GM18907 (cell line): Measurements from ENCODE around the gene KDM2A.

Source experiments
- ATAC-seq: cut with Tn5 transposase; IDR thresholded peaks from one replicate; pipeline ENCODE4 v1.9.1; 2021; ENCODE audit warnings: mild to moderate bottlenecking, moderate library complexity; ENCODE audit not compliant: unreplicated experiment

The KDM2A gene

DNA sequence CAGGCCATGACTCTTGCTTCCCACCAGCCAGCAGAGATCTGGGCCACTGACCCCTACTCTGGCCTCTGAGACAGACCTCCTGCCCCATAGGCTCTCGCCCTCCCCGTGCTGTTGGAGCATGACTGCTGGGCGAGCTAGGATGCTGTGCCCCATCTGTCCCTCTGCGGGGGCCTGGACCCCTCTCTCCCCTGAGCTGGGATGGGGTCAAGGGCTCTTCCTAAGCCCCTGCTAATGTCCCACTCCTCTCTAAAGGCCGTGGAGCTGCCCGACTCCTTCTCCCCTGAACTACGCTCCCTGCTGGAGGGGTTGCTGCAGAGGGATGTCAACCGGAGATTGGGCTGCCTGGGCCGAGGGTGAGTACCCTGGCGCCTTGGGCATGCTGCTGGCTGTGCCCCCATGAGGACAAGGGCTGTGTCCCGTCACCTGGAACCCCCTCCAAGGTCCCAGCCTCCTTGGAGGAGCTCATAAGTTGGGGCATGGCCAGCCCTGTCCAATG, 163.9 kb downstream of the KDM2A start:
- no peak for ATAC-seq

DNA sequence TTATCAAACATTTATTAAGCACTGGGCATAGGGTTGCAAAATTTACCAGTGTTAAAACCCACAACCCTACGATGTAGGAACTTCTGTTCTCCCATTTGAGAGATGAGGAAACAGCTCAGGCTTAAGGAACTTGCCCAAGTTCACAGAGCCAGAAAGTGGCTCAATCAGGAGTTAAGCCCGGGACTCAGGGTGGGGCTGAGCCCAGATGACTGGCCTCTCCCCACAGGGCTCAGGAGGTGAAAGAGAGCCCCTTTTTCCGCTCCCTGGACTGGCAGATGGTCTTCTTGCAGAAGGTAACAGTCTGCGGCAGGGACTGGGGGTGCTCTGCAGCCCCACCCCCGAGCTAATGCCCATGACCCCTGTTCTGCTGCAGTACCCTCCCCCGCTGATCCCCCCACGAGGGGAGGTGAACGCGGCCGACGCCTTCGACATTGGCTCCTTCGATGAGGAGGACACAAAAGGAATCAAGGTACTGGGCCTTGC, 164.5 kb downstream of the KDM2A start:
- no peak for ATAC-seq

DNA sequence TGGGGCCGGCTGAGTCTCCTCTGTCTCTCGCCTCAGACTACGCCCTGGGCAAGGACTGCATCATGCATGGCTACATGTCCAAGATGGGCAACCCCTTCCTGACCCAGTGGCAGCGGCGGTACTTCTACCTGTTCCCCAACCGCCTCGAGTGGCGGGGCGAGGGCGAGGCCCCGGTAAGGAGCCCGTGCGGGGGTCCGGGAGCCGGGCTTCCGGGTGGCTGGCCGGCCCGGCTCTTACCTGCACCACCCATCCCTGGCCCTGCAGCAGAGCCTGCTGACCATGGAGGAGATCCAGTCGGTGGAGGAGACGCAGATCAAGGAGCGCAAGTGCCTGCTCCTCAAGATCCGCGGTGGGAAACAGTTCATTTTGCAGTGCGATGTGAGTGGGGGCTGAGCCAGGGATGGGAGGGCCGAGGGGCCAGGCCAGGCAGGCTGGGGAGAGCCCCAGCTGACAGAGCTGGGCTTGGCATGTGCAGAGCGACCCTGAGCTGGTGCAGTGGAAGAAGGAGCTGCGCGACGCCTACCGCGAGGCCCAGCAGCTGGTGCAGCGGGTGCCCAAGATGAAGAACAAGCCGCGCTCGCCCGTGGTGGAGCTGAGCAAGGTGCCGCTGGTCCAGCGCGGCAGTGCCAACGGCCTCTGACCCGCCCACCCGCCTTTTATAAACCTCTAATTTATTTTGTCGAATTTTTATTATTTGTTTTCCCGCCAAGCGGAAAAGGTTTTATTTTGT, 165.9 kb downstream of the KDM2A start:
- ATAC-seq = no peak

DNA sequence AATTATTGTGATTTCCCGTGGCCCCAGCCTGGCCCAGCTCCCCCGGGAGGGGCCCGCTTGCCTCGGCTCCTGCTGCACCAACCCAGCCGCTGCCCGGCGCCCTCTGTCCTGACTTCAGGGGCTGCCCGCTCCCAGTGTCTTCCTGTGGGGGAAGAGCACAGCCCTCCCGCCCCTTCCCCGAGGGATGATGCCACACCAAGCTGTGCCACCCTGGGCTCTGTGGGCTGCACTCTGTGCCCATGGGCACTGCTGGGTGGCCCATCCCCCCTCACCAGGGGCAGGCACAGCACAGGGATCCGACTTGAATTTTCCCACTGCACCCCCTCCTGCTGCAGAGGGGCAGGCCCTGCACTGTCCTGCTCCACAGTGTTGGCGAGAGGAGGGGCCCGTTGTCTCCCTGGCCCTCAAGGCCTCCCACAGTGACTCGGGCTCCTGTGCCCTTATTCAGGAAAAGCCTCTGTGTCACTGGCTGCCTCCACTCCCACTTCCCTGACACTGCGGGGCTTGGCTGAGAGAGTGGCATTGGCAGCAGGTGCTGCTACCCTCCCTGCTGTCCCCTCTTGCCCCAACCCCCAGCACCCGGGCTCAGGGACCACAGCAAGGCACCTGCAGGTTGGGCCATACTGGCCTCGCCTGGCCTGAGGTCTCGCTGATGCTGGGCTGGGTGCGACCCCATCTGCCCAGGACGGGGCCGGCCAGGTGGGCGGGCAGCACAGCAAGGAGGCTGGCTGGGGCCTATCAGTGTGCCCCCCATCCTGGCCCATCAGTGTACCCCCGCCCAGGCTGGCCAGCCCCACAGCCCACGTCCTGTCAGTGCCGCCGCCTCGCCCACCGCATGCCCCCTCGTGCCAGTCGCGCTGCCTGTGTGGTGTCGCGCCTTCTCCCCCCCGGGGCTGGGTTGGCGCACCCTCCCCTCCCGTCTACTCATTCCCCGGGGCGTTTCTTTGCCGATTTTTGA, 166.8 kb downstream of the KDM2A start:
- ATAC-seq = no peak

DNA sequence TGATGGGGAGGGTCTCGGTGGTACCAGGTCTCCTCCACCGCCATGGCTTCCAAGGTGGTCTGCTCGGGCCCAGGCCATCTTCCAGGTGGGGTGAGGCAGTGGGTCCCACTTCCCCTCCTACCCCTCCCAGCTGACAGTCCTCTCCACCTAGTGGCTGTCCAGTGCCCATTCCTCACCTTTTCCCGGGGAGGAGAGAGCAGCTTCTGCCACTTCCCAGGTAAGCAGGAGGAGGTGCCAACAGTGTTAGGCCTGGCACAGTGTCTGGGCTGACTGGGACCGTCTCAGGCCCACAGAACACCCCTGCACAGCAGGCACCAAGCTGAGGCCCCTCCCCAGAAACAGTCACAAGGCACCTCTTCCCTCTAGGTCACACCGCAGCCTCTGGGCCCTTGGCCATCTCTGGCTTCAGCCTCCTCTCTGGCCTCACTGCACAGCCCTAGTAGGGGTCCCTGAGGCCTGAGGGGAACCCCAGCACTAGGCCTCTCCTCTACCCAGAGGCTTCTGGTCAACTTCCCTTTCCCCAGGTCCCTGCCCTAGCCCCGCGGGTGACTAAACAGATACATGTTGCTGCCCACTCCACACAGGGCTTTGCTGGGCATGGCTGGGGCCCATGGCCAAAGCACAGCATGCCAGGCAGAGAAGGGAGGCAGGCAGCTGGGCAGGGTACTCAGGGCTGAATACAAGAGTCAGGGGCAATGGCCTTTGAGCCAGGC, 167.7 kb downstream of the KDM2A start:
- no peak for ATAC-seq

DNA sequence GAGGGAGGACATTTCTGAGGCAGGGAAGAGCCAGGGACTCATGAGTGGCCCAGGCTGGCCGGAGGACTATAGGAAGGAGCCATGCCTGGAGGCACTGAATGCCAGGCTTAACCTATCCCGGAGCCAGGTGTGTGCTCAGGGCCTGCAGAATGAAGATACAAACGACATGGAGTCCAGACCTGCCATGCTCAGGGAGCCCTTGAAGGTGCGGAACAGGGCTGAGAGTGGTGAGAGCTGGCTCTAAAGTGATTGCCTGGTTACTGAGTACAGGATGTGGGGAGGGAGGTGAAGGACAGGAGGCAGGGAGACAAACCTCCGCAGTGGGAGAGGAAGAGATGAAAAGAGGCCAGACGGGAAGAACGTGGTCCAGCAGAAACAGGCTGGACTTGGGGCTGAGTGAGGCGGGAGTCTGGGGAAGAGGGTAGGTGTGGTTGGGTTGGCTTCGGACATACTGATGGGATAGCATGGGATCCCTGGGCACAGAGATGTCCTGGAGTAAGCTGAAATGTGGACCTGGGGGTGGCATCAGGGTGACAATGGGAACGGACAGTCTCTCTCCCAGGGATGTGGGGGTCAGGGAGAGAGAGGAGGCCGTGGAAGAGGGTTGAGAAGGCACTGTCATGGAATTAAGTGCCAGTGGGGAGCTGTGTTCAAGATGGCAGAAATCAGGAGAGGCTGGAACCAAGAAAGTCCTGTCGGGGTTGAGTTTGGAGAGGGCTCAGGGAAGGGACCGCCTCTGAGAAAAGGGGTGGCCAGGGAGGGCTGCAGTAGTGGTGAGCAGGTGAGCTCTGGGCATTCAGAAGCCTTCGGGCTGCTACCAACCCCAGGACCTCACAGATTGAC, 168.5 kb downstream of the KDM2A start:
- ATAC-seq = no peak

DNA sequence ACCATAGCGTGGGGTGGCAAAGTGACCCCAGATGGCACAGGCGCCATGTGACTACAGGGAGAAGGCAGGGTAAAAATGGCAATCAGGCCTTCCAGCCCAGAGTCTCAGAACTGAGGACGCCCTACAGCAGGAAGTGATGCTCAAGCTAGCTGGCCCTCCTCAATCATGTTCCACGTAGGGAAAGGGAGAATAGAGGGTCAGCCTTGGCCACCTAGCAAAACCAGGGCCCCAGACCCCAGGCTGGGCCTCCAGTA, 169.1 kb downstream of the KDM2A start:
- ATAC-seq = no peak

DNA sequence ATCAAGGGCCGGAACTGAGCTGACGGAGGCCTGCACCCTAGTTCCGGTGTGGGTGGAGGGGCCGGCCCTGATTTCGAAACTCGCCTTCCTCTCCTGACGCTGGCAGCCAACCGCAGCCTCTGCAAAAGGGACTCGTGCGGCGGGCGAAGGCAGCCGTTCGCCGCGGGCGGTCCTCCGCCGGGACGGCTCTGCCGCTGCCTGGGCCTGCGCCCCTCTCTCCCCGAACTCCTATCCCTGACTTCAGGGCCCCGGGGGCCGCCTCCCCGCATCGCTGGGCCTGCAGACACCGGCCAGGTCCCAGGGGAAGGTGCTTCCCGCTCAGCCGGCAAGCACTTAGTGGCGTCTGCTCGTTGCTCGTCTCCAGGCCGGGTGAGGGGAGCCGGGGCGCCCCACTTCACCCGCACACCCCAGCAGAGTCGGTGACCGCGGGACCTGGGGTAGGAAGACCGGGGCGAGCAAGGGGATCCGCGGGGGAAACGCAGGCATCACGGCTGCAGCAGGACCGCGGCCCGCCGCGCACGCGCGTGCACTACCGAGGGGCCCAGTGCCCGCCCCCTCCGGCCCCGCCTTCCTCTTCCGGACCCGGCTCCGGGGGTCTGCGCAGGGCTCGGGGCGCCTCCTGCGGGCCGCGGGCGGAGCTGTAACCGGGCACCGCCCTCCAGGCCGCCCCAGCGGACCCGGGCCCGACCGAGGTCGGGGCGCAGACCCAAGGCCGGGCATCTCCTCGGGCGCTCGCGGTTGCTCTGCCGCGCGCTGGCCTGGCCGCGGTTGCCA, 169.6 kb downstream of the KDM2A start:
- ATAC-seq = peak; percentile 64

DNA sequence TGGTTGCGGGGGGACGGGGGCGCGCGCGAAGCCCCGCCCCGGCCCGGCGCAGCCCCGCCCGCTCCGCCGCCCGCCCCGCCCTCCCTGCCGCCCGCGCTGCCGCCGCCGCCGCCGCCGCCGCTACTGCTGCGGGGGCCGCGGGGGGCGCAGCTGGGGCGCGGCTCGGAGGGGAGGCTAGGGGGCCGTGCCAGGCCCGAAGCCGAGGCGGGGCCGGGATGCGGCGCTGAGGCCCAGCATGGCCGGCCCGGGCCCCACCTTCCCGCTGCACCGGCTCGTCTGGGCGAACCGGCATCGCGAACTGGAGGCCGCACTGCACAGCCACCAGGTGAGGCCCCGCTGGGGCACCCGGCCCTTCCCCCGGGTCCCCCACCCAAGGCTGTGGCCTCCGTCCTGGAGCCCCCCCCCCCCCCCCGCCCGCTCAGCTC, 170.2 kb downstream of the KDM2A start, which contains the start of gene ANKRD13D:
Gene ANKRD13D, plus strand, starts transcription at position 78 of the 425 bp plus-strand sequence. Its CDS starts 158 bp downstream, at position 236.
- peak; percentile 43 for ATAC-seq

DNA sequence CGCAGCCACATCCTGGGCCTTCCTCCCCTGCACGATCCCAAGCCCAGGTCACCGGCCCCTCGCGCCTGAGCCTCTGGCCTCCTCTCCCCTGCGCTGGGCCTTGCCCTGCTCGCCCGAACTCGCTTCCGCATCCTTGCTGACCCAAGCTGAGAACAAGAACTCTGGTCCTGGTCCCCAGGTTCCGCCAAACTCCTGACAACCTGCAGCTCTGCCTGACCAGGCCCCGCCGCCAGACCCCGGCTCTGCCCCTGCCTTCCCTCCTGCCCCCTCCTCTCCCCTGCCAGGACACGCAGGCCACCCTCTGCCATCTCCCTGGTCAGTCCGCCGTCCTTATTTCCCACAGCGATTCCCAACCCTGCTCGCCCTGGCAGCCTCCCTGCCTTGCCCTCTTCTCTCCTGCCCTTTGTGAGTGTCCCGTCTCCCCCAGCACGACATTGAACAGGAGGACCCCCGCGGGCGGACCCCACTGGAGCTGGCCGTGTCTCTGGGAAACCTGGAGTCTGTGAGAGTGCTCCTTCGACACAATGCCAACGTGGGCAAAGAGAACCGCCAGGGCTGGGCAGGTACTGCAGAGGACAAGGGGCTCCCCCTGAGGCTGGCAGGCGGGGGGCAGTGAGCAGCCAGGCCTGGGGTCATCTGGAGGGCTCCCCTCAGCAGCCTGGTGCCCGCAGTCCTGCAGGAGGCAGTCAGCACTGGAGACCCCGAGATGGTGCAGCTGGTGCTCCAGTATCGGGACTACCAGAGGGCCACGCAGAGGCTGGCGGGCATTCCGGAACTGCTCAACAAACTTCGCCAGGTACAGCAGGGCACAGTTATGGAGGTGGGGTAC, 170.8 kb downstream of the KDM2A start:
- ATAC-seq = no peak

DNA sequence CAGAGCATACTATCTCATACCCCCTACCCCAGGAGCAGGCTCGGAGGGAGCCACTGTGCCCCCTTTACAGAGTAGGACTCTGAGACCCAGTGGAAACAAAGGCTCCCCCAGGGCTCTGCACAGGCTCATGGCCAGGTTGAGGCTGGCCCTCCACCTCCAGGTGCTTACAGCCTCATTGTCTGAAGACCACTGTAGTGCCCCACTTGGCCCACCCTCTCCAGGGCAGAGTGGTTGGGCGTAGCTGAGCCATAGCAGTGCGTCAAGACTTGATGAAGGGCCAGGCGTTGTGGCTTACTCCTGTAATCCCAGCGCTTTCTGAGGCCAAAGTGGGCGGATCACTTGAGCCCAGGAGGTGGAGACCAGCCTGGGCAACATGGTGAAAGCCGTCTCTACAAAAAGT, 171.7 kb downstream of the KDM2A start:
- ATAC-seq = no peak

DNA sequence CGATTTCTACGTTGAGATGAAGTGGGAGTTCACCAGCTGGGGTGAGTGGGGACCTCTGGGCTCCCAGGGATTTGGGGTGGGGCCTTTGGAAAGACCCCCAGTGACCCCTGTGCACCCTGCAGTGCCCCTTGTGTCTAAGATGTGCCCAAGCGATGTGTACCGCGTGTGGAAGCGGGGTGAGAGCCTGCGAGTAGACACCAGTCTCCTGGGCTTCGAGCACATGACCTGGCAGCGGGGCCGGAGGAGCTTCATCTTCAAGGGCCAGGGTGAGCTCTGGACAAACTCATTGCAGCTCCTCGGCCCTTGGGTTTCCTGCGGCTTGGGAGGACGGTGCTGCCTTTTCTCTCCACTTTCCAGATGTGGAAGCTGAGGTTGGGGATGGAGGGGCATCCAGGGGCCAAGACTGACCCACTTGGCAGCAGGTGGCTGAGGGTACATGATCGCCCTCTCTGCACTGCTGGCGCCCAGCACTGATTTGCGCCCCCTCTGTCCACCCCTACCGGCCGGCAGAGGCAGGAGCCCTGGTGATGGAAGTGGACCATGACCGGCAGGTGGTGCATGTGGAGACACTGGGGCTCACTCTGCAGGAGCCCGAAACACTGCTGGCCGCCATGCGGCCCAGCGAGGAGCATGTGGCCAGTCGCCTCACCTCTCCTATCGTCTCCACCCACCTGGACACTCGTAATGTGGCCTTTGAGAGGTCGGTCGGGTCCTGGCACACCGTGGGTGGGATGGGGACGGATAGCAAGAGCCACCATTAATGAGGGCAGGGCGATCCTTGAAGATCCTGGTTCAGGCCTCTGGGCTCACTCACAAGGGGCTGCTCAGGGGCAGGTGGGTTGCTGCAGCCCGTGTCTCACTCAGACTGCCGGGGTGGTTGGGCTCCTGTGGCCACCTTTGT, 172.7 kb downstream of the KDM2A start:
- no peak for ATAC-seq

DNA sequence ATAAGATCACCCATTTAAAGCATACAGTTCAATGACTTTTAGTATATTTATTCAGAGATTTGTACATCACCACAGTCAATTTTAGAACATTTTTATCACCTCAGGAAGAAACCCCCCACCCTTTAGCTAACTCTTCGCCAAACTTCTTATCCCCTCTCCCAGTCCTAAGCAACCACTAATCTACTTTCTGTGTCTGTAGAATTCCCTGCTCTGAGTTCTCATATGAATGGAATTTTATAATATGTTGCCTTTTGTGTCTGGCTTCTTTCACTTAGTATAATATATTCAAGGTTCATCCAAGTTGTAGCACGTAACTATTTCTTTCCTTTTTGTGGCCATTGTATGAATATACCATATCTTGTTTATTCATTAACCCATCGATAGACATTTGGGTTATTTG, 173.6 kb downstream of the KDM2A start:
- ATAC-seq = no peak

DNA sequence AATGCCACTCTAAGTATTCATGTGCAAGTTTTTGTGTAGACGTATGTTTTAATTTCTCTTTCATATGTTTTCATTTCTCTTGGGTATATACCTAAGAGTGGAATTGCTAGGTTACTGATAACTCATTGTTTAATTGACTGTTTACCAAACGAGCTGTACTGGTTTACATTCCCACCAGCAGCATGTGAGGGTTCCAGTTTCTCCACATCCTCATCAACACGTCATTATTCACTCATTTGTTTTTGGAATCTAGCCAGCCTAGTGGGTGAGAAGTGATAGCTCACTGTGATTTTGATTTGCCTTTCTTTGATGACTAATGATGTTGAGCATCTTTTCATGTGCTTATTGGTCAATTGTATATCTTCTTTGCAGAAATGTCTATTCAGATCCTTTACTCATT, 174.0 kb downstream of the KDM2A start:
- no peak for ATAC-seq

DNA sequence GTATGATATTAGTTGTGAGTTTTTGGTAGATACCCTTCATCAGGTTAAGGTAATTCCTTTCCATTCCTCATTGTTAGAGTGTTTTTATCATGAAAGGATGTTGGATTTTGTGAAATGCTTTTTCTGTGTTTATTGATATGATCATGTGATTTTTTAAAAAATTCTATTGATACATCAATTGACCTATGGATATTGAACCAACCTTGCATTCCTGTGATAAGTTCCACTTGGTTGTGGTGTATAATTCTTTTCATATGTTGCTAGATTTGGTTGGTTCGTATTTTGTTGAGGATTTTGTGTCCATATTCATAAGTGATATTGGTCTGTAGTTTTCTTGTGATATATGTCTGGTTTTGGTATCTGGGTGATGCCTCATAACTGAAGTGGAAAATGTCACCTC, 176.8 kb downstream of the KDM2A start:
- no peak for ATAC-seq

DNA sequence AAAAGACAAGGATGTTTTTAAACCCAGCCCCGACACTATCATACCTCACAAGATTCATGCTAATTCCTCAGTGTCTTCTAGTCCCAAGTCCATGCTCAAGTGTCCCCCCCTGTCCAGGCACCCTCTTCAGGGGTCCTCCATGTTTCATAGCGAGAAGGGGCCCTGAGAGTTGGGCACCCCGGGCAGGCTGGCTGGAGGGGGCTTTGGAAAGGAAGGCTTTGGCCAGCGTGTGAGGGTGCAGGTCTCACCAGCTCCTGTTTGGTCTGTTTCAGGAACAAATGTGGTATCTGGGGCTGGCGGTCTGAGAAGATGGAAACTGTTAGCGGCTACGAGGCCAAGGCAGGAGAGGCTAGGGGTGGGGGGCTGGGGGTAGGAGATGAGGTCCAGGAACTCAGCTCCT, 179.7 kb downstream of the KDM2A start:
- no peak for ATAC-seq

DNA sequence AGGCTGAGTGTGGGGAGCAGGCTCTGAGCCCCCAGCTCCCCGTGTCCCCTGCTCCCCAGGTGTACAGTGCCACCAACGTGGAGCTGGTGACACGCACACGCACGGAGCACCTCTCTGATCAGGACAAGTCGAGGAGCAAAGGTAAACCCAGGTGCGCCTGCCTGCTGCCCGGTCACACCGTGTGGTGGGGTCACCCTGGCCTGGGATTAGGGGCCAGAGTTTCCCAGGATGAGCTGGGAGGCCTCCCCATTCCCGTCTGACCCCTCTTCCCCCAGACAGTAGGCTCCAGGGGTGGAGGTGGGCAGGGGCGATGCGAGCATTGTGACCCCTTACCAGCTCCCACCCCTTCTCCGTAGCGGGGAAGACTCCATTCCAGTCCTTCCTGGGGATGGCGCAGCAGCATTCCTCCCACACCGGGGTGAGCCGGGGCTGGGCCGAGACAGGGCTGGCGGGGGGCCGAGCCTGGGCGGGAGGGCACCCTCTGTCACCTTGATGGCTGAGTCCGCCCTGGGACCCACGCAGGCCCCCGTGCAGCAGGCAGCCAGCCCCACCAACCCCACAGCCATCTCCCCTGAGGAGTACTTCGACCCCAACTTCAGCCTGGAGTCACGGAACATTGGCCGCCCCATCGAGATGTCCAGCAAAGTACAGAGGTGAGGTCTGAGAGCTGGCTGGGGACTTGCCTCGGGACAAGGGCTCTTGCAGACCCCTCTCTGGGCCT, 180.6 kb downstream of the KDM2A start:
- ATAC-seq = no peak
